ENCODE results near the gene CDC25B. TPM values are rescaled to one million over a fixed set of nuclear protein-coding genes. Genes with fewer than 3 reads are reported as not detected.

Gene CDC25B
- total and polyA plus RNA-seq, 2 experiments from 2014 or later, result 18.2 to 20.1 TPM

- Histone ChIP-seq H3K9ac (peak overlapping the region; percentile 75; the same call in 1 of the 2 replicates), H2AFZ (no peak overlapping the region), H3K4me1 (ENCODE audit: insufficient read depth) (peaks cover 18% of the 10 kb centered on the region), H3K36me3 (ENCODE audit: low read depth) (no peaks in the 10 kb centered on the region; the same call in 1 of the 2 replicates), H3K4me3 (no peak overlapping the region), H3K9me3 (ENCODE audit: low read depth) (no peaks in the 10 kb centered on the region), H3K27me3 (replicated peaks; ENCODE audit: insufficient read depth) (no peaks in the 10 kb centered on the region), H3K27ac (no peak overlapping the region), H4K20me1 (ENCODE audit: insufficient read depth) (no peaks in the 10 kb centered on the region; the same call in 1 of the 2 replicates), H3F3A (ENCODE audit: insufficient read depth) (peaks cover 26% of the 10 kb centered on the region), H3K79me2 (ENCODE audit: insufficient read depth) (peaks cover 38% of the 10 kb centered on the region), H3K9me2 (ENCODE audit: insufficient read depth) (no peaks in the 10 kb centered on the region), H3K4me2 (ENCODE audit: unreplicated experiment) (peak overlapping the region; percentile 79)
- 81 to 88% methylated on average over 2 of the region's 2 CpGs for WGBS, 2 experiments (ENCODE audit: low coverage in 1 of 2, low lambda C conversion rate in 2 of 2, missing lambda C conversion rate in 2 of 2)
- no peak for DNase-seq
- TF ChIP-seq EZH2 (IDR thresholded peaks at IDR 0.05; ENCODE audit: insufficient read depth, poor library complexity, severe bottlenecking) (no peak), EZH2phosphoT487 (IDR thresholded peaks at IDR 0.05; ENCODE audit: insufficient read depth, low read depth) (no peak)
- in situ Hi-C loops (cut with MboI), result no loop called here
Observed at GRCh38 chr20:3783068-3783489, 13.0 kb upstream of the CDC25B start.

GRCh38 chr20:3783511-3784195 is 12.5 kb upstream of the CDC25B start:
- Histone ChIP-seq H3F3A (ENCODE audit: insufficient read depth) (peaks cover 26% of the 10 kb centered on the region), H3K9me3 (ENCODE audit: low read depth) (no peaks in the 10 kb centered on the region), H3K36me3 (ENCODE audit: low read depth) (no peaks in the 10 kb centered on the region; the same call in 1 of the 2 replicates), H2AFZ (no peak overlapping the region), H3K4me2 (ENCODE audit: unreplicated experiment) (peak overlapping the region; percentile 79), H3K9me2 (ENCODE audit: insufficient read depth) (no peaks in the 10 kb centered on the region), H3K79me2 (ENCODE audit: insufficient read depth) (peaks cover 38% of the 10 kb centered on the region), H3K4me3 (peak overlapping the region; percentile 83), H4K20me1 (ENCODE audit: insufficient read depth) (no peaks in the 10 kb centered on the region; the same call in 1 of the 2 replicates), H3K9ac (peak overlapping the region; percentile 75), H3K4me1 (ENCODE audit: insufficient read depth) (peaks cover 18% of the 10 kb centered on the region), H3K27me3 (replicated peaks; ENCODE audit: insufficient read depth) (no peaks in the 10 kb centered on the region), H3K27ac (no peak overlapping the region)
- 53 to 59% methylated on average over 10 of the region's 10 CpGs for WGBS, 2 experiments (ENCODE audit: low coverage in 1 of 2, low lambda C conversion rate in 2 of 2, missing lambda C conversion rate in 2 of 2)
- no peak for DNase-seq
- TF ChIP-seq EZH2 (IDR thresholded peaks at IDR 0.05; ENCODE audit: insufficient read depth, poor library complexity, severe bottlenecking) (no peak), EZH2phosphoT487 (IDR thresholded peaks at IDR 0.05; ENCODE audit: insufficient read depth, low read depth) (no peak)
- in situ Hi-C loops (cut with MboI), result no loop called here

GRCh38 chr20:3784216-3784853 is 11.8 kb upstream of the CDC25B start:
- in situ Hi-C loops (cut with MboI), result no loop called here
- peak overlapping the region; percentile 79 for H3K4me2 ChIP-seq (ENCODE audit: unreplicated experiment)
- H3K36me3 ChIP-seq (ENCODE audit: low read depth), result no peaks in the 10 kb centered on the region; the same call in 1 of the 2 replicates
- no peak for TF ChIP-seq EZH2phosphoT487 (IDR thresholded peaks at IDR 0.05; ENCODE audit: insufficient read depth, low read depth)
- no peak for TF ChIP-seq EZH2 (IDR thresholded peaks at IDR 0.05; ENCODE audit: insufficient read depth, poor library complexity, severe bottlenecking)
- H3K9me3 ChIP-seq (ENCODE audit: low read depth), result no peaks in the 10 kb centered on the region
- H3K4me3 ChIP-seq, result peak overlapping the region; percentile 83
- H3K9me2 ChIP-seq (ENCODE audit: insufficient read depth), result no peaks in the 10 kb centered on the region
- peak; percentile 44 for DNase-seq
- peaks cover 26% of the 10 kb centered on the region for H3F3A ChIP-seq (ENCODE audit: insufficient read depth)
- H4K20me1 ChIP-seq (ENCODE audit: insufficient read depth), result no peaks in the 10 kb centered on the region; the same call in 1 of the 2 replicates
- WGBS, 2 experiments (ENCODE audit: low coverage in 1 of 2, low lambda C conversion rate in 2 of 2, missing lambda C conversion rate in 2 of 2), result 73 to 75% methylated on average over 14 to 17 of the region's 17 CpGs
- H3K79me2 ChIP-seq (ENCODE audit: insufficient read depth), result peaks cover 38% of the 10 kb centered on the region
- H3K4me1 ChIP-seq (ENCODE audit: insufficient read depth), result peaks cover 18% of the 10 kb centered on the region
- peak overlapping the region; percentile 75 for H3K9ac ChIP-seq
- H2AFZ ChIP-seq, result no peak overlapping the region
- no peaks in the 10 kb centered on the region for H3K27me3 ChIP-seq (replicated peaks; ENCODE audit: insufficient read depth)
- H3K27ac ChIP-seq, result no peak overlapping the region

GRCh38 chr20:3784863-3785239 is 11.3 kb upstream of the CDC25B start:
- peak overlapping the region; percentile 11; the same call in 1 of the 2 replicates for H3K27ac ChIP-seq

More at GRCh38 chr20:3784863-3785239, 11.3 kb upstream of the CDC25B start:
- no peaks in the 10 kb centered on the region for H3K27me3 ChIP-seq (replicated peaks; ENCODE audit: insufficient read depth)
- H3K9me3 ChIP-seq (ENCODE audit: low read depth), result no peaks in the 10 kb centered on the region
- H3K4me2 ChIP-seq (ENCODE audit: unreplicated experiment), result peak overlapping the region; percentile 79
- H3F3A ChIP-seq (ENCODE audit: insufficient read depth), result peaks cover 26% of the 10 kb centered on the region
- H2AFZ ChIP-seq, result no peak overlapping the region
- H3K4me1 ChIP-seq (ENCODE audit: insufficient read depth), result peaks cover 18% of the 10 kb centered on the region
- no peaks in the 10 kb centered on the region; the same call in 1 of the 2 replicates for H3K36me3 ChIP-seq (ENCODE audit: low read depth)
- no peaks in the 10 kb centered on the region; the same call in 1 of the 2 replicates for H4K20me1 ChIP-seq (ENCODE audit: insufficient read depth)
- TF ChIP-seq EZH2phosphoT487 (IDR thresholded peaks at IDR 0.05; ENCODE audit: insufficient read depth, low read depth) (no peak), EZH2 (IDR thresholded peaks at IDR 0.05; ENCODE audit: insufficient read depth, poor library complexity, severe bottlenecking) (no peak)
- no peaks in the 10 kb centered on the region for H3K9me2 ChIP-seq (ENCODE audit: insufficient read depth)
- H3K9ac ChIP-seq, result peak overlapping the region; percentile 75
- WGBS, 2 experiments (ENCODE audit: low coverage in 1 of 2, low lambda C conversion rate in 2 of 2, missing lambda C conversion rate in 2 of 2), result 39 to 44% methylated on average over 6 of the region's 6 CpGs
- H3K4me3 ChIP-seq, result peak overlapping the region; percentile 83
- H3K79me2 ChIP-seq (ENCODE audit: insufficient read depth), result peaks cover 38% of the 10 kb centered on the region
- in situ Hi-C loops (cut with MboI), result no loop called here
- DNase-seq, result no peak
